Upper lobe of left lung (tissue), 4 donors: ENCODE results near the gene CERS1.
A peak's percentile ranks its signal among the peaks of the same experiment; 100 is the strongest.

Experiments
- POLR2A ChIP-seq, 4 donors: fragments of 450-650 bp; IDR thresholded peaks; one replicate each; pipeline ENCODE4 v1.5.1; 2016 to 2017; ENCODE audit warnings: antibody characterized with exemption in 4 of 4, mild to moderate bottlenecking in 2 of 4
- POLR2AphosphoS5 ChIP-seq, 2 donors: sonication (generic); formaldehyde crosslinking; IDR thresholded peaks; one replicate each; pipeline ENCODE4 v1.5.1; 2017; ENCODE audit warnings: antibody characterized with exemption in 2 of 2
- TF ChIP-seq, protein P1 (sequence below), 6 experiments: fragments of 450-650 bp in 4 of 6; fragments of 200-600 bp in 2 of 6; sonication (generic) in 2 of 6; IDR thresholded peaks; one replicate each; pipeline ENCODE4 v1.5.1; 2016 to 2019; ENCODE audit warnings: antibody characterized with exemption in 6 of 6

- TF ChIP-seq POLR2A (IDR thresholded peaks at IDR 0.05) (no peak), POLR2AphosphoS5 (IDR thresholded peaks at IDR 0.05) (no peak)
- TF ChIP-seq, protein P1, sequence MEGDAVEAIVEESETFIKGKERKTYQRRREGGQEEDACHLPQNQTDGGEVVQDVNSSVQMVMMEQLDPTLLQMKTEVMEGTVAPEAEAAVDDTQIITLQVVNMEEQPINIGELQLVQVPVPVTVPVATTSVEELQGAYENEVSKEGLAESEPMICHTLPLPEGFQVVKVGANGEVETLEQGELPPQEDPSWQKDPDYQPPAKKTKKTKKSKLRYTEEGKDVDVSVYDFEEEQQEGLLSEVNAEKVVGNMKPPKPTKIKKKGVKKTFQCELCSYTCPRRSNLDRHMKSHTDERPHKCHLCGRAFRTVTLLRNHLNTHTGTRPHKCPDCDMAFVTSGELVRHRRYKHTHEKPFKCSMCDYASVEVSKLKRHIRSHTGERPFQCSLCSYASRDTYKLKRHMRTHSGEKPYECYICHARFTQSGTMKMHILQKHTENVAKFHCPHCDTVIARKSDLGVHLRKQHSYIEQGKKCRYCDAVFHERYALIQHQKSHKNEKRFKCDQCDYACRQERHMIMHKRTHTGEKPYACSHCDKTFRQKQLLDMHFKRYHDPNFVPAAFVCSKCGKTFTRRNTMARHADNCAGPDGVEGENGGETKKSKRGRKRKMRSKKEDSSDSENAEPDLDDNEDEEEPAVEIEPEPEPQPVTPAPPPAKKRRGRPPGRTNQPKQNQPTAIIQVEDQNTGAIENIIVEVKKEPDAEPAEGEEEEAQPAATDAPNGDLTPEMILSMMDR (IDR thresholded peaks at IDR 0.05), result peak; percentile 89 to 98 (median 94)
Measured at GRCh38 chr19:18865973-18866799, 29.8 kb downstream of the CERS1 start.
